ENCODE measurements around the gene MAFF.
"Not testable (repeated sequence)": the region's sequence is repeated elsewhere in the genome, so short reads cannot be mapped to it uniquely, and the experiment has no call there.

The MAFF gene

DNA sequence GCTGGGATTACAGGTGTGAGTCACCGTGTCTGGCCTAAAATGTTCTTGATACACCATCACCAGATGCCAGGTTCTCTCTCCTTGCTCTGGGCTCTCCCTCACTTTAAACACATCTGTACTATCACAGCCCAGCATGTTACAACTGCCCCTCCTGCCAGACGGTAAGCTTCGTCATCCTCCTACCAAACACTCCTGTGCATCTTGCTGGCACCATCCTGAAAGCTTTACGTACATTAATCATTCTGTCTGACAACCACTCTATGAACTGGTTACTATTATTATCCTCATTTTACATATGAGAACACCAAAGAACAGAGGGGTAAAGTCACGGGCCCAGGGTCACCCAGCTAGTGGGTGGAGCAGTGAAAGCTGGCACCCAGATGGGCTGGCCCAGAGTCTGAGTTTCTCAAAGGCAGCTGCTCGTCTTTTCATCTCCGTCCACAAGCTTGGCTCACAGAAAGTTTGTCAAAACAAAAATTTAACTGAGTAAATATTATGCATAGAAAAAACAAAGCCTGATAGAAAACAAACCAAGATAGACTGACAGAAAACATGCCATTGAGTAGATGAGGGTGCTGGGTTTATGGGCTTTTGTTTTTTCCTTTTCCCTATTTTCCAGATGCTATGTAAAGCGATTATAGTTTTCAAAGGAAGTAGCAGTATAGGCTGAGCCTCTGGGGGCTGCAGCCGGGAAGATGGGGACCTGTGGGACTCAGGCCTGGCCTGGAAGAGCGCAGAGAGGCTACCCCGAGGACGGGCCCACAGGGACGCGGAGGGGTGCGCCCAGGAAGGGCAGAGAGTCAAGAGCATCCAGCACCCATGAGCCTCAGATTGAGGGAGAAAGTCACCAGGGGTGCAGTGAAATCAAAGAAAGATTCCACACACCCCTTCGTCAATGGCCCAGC is 29.6 kb upstream of the MAFF start:
- Histone ChIP-seq H3K9me3 (ENCODE audit: control insufficient read depth, low read length) (no peaks in the 10 kb centered on the region), H3K36me3 (ENCODE audit: control insufficient read depth, insufficient read depth, low read length) (no peaks in the 10 kb centered on the region), H3K9ac (ENCODE audit: low read length) (peak overlapping the region; percentile 33), H3K4me1 (ENCODE audit: control insufficient read depth, insufficient read depth, low read length) (peaks cover 40% of the 10 kb centered on the region), H3K27me3 (ENCODE audit: control insufficient read depth, insufficient read depth, low read length) (no peaks in the 10 kb centered on the region), H3K4me3 (ENCODE audit: low read length) (no peak overlapping the region)

GRCh38 chr22:38172832-38173640 is 28.8 kb upstream of the MAFF start:
- Histone ChIP-seq H3K36me3 (ENCODE audit: control insufficient read depth, insufficient read depth, low read length) (no peaks in the 10 kb centered on the region), H3K27me3 (ENCODE audit: control insufficient read depth, insufficient read depth, low read length) (no peaks in the 10 kb centered on the region), H3K9ac (ENCODE audit: low read length) (peak overlapping the region; percentile 48), H3K9me3 (ENCODE audit: control insufficient read depth, low read length) (no peaks in the 10 kb centered on the region), H3K4me1 (ENCODE audit: control insufficient read depth, insufficient read depth, low read length) (peaks cover 40% of the 10 kb centered on the region), H3K4me3 (ENCODE audit: low read length) (no peak overlapping the region)

GRCh38 chr22:38173641-38173906 is 28.2 kb upstream of the MAFF start:
- Histone ChIP-seq H3K9me3 (ENCODE audit: control insufficient read depth, low read length) (no peaks in the 10 kb centered on the region), H3K4me3 (ENCODE audit: low read length) (no peak overlapping the region), H3K27me3 (ENCODE audit: control insufficient read depth, insufficient read depth, low read length) (no peaks in the 10 kb centered on the region), H3K4me1 (ENCODE audit: control insufficient read depth, insufficient read depth, low read length) (peaks cover 44% of the 10 kb centered on the region), H3K36me3 (ENCODE audit: control insufficient read depth, insufficient read depth, low read length) (no peaks in the 10 kb centered on the region), H3K9ac (ENCODE audit: low read length) (peak overlapping the region; percentile 48)

DNA sequence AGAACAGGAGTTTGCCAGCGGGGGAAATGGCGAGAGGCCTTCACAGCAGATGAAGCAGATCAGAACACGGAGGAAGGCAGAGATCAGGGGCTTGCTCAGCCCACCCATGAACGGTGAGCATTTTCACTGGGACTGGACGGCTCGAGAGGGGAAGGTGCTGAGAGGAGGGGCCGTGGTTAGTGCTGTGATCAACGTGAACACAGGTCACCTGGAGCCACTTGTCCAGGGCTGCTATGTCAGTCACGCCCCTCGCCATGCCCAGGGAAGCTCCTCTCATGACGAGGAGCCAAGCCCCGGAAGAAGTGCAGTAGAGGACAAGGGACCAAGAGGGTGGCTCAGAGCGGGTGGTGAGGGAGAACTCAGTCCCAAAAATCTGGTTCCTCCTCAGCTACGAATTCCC is 27.2 kb upstream of the MAFF start:
- Histone ChIP-seq H3K27me3 (ENCODE audit: control insufficient read depth, insufficient read depth, low read length) (no peaks in the 10 kb centered on the region), H3K9ac (ENCODE audit: low read length) (no peak overlapping the region), H3K36me3 (ENCODE audit: control insufficient read depth, insufficient read depth, low read length) (no peaks in the 10 kb centered on the region), H3K4me3 (ENCODE audit: low read length) (no peak overlapping the region), H3K9me3 (ENCODE audit: control insufficient read depth, low read length) (no peaks in the 10 kb centered on the region), H3K4me1 (ENCODE audit: control insufficient read depth, insufficient read depth, low read length) (peaks cover 44% of the 10 kb centered on the region)

DNA sequence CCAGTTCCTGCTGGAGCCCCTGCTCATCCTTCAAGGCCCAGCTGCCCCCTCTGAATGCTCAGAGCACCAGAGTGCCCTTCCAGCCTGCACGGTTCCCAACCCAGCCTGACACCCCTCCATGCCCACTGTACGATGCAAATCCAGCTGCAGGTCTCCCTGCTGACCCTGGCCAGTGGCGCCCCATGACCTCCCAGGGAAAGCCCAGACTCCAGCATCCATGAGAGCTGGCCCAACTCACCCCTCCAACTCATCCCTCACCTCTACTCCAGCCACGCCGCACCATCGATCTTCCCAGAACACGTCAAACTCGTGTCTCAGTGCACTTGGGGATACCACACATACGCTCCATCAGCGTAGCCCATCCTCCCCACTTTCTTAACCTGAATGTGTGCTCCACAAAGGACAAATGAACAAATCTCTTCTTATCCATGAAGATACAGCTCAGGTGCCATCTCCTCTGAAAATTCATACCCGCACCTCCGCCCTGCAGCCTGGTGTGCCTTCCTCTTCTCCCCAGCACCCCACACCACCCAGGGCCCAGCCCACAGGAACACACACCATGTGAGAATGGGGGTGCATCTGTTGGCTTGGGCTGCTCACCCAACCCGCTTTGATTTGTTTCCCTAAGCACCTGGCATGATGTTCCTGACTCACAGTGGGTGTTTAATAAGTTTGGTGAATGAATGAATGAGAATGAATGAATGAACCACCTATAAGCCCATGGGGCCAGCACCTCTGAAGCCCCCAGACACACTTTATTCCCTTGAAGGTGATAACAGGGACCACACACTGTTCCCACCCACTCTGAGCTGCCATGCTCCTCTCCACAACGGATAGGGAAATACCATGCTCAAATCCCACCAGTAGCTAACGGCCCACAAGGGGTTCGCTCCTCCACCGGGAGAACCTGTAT is 26.3 kb upstream of the MAFF start:
- no peak overlapping the region for H3K9ac ChIP-seq (ENCODE audit: low read length)
- no peak overlapping the region for H3K4me3 ChIP-seq (ENCODE audit: low read length)
- peaks cover 53% of the 10 kb centered on the region for H3K4me1 ChIP-seq (ENCODE audit: control insufficient read depth, insufficient read depth, low read length)
- H3K36me3 ChIP-seq (ENCODE audit: control insufficient read depth, insufficient read depth, low read length): no peaks in the 10 kb centered on the region
- no peaks in the 10 kb centered on the region for H3K9me3 ChIP-seq (ENCODE audit: control insufficient read depth, low read length)
- no peaks in the 10 kb centered on the region for H3K27me3 ChIP-seq (ENCODE audit: control insufficient read depth, insufficient read depth, low read length)

- Histone ChIP-seq H3K27me3 (ENCODE audit: control insufficient read depth, insufficient read depth, low read length) (no peaks in the 10 kb centered on the region), H3K9me3 (ENCODE audit: control insufficient read depth, low read length) (no peaks in the 10 kb centered on the region), H3K36me3 (ENCODE audit: control insufficient read depth, insufficient read depth, low read length) (no peaks in the 10 kb centered on the region), H3K9ac (ENCODE audit: low read length) (no peak overlapping the region), H3K4me1 (ENCODE audit: control insufficient read depth, insufficient read depth, low read length) (peaks cover 61% of the 10 kb centered on the region), H3K4me3 (ENCODE audit: low read length) (no peak overlapping the region)
Measured at GRCh38 chr22:38176170-38176741, 25.5 kb upstream of the MAFF start.

- Histone ChIP-seq H3K27me3 (ENCODE audit: control insufficient read depth, insufficient read depth, low read length) (no peaks in the 10 kb centered on the region), H3K36me3 (ENCODE audit: control insufficient read depth, insufficient read depth, low read length) (no peaks in the 10 kb centered on the region), H3K9me3 (ENCODE audit: control insufficient read depth, low read length) (no peaks in the 10 kb centered on the region), H3K4me3 (ENCODE audit: low read length) (no peak overlapping the region), H3K4me1 (ENCODE audit: control insufficient read depth, insufficient read depth, low read length) (peaks cover 61% of the 10 kb centered on the region), H3K9ac (ENCODE audit: low read length) (no peak overlapping the region)
Measured at GRCh38 chr22:38177044-38177443, 24.8 kb upstream of the MAFF start.

GRCh38 chr22:38177571-38177925 is 24.2 kb upstream of the MAFF start:
- H3K4me3 ChIP-seq (ENCODE audit: low read length); H3K9me3 ChIP-seq (ENCODE audit: control insufficient read depth, low read length); H3K27me3 ChIP-seq (ENCODE audit: control insufficient read depth, insufficient read depth, low read length); H3K36me3 ChIP-seq (ENCODE audit: control insufficient read depth, insufficient read depth, low read length): not testable (repeated sequence)
- Histone ChIP-seq H3K9ac (ENCODE audit: low read length) (peak overlapping the region; percentile 63), H3K4me1 (ENCODE audit: control insufficient read depth, insufficient read depth, low read length) (peaks cover 55% of the 10 kb centered on the region)

DNA sequence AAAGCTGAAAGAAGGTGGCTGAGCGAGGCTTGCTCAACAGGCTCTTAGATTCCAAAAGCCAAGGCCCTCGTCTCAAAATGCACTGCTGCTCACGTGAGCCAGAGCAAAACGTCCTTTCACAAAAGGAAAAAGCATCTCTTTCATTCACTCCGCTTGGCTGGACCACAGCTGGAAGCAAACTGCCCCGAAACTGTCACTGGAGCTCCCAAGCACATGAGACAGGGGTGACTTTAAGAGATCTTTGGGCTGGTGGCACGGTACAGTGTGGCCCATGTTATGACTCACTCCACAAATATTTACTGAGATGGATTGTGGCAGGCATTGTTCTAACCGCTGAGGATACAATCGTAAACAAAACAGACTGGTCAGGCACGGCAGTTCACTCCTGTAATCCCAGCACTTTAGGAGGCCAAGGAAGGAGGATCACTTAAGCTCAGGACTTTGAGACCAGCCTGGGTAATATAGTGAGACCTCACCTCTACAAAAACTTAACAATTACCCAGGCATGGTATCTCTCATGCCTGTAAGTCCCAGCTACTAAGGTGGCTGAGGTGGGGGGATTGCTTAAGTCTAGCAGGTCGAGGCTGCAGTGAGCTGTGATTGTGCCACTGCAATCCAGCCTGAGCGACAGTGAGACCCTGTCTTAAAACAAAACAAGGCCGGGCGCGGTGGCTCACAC is 23.7 kb upstream of the MAFF start:
- Histone ChIP-seq H3K36me3 (ENCODE audit: control insufficient read depth, insufficient read depth, low read length) (no peaks in the 10 kb centered on the region), H3K27me3 (ENCODE audit: control insufficient read depth, insufficient read depth, low read length) (no peaks in the 10 kb centered on the region), H3K9ac (ENCODE audit: low read length) (peak overlapping the region; percentile 63), H3K4me3 (ENCODE audit: low read length) (no peak overlapping the region), H3K4me1 (ENCODE audit: control insufficient read depth, insufficient read depth, low read length) (peaks cover 50% of the 10 kb centered on the region), H3K9me3 (ENCODE audit: control insufficient read depth, low read length) (no peaks in the 10 kb centered on the region)

DNA sequence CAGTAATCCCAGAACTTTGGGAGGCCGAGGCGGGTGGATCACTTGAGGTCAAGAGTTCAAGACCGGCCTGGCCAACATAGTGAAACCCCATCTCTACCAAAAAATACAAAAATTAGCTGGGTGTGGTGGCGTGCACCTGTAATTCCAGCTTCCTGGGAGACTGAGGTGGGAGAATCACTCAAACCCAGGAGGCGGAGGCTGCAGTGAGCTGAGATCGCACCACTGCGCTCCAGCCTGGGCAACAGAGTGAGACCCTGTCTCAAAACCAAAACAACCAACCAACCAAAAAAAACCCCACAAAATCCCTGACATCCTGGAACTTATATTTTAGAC is 23.2 kb upstream of the MAFF start:
- peak overlapping the region; percentile 63 for H3K9ac ChIP-seq (ENCODE audit: low read length)
- H3K4me3 ChIP-seq (ENCODE audit: low read length): not testable (repeated sequence)
- peaks cover 45% of the 10 kb centered on the region for H3K4me1 ChIP-seq (ENCODE audit: control insufficient read depth, insufficient read depth, low read length)

GRCh38 chr22:38180841-38181452 is 20.8 kb upstream of the MAFF start:
- H3K9me3 ChIP-seq (ENCODE audit: control insufficient read depth, low read length): no peaks in the 10 kb centered on the region
- no peaks in the 10 kb centered on the region for H3K36me3 ChIP-seq (ENCODE audit: control insufficient read depth, insufficient read depth, low read length)
- peaks cover 44% of the 10 kb centered on the region for H3K4me1 ChIP-seq (ENCODE audit: control insufficient read depth, insufficient read depth, low read length)
- H3K9ac ChIP-seq (ENCODE audit: low read length): peak overlapping the region; percentile 97
- peak overlapping the region; percentile 87 for H3K4me3 ChIP-seq (ENCODE audit: low read length)
- no peaks in the 10 kb centered on the region for H3K27me3 ChIP-seq (ENCODE audit: control insufficient read depth, insufficient read depth, low read length)

More for the DNA sequence above, 23.2 kb upstream of the MAFF start:
- H3K36me3 ChIP-seq (ENCODE audit: control insufficient read depth, insufficient read depth, low read length); H3K9me3 ChIP-seq (ENCODE audit: control insufficient read depth, low read length); H3K27me3 ChIP-seq (ENCODE audit: control insufficient read depth, insufficient read depth, low read length): not testable (repeated sequence)
